H1 (cell line): ENCODE data around the gene CAD. TPM values are rescaled to one million over a fixed set of nuclear protein-coding genes. Genes with fewer than 3 reads are reported as not detected.

Source experiments
- ASH2L ChIP-seq: fragments of 200-600, 300-600 bp; sonication (generic); IDR thresholded peaks from one replicate; pipeline ENCODE4 v1.7.1; 2017; ENCODE audit warnings: low read length
- BCL11A ChIP-seq, 2 experiments: IDR thresholded peaks; one replicate each; pipeline ENCODE4 v1.6.1; 2011; ENCODE audit warnings: low read depth in 2 of 2, low read length in 2 of 2, mild to moderate bottlenecking in 2 of 2
- BRCA1 ChIP-seq: IDR thresholded peaks from 2 replicates; pipeline ENCODE4 v1.6.1; 2012; ENCODE audit warnings: low read depth, low read length, improper control_type of control experiment
- CBX5 ChIP-seq: fragments of 300-800, 300-1000 bp; sonication (generic); IDR thresholded peaks from 2 replicates; pipeline ENCODE4 v1.7.1; 2016; ENCODE audit warnings: antibody characterized with exemption, low read length, low read depth
- CBX8 ChIP-seq: fragments of 300-800, 300-1000 bp; sonication (generic); IDR thresholded peaks from 2 replicates; pipeline ENCODE4 v1.7.1; 2016; ENCODE audit warnings: low read depth, low read length, borderline replicate concordance
- CHD1 ChIP-seq: IDR thresholded peaks from 2 replicates; pipeline ENCODE4 v1.6.1; 2012; ENCODE audit warnings: low read depth, low read length, improper control_type of control experiment
- CTCF ChIP-seq, 3 experiments: IDR thresholded peaks; 1 replicate in 2 of 3; 2 replicates in 1 of 3; pipeline versions ENCODE4 v1.5.1 to v1.6.1; 2011; ENCODE audit warnings: low read length in 3 of 3, mild to moderate bottlenecking in 3 of 3, inconsistent platforms in 2 of 3, low read depth in 1 of 3, moderate library complexity in 1 of 3; ENCODE audit not compliant: insufficient read depth in 1 of 3; ENCODE audit errors: control extremely low read depth in 1 of 3
- EGR1 ChIP-seq: IDR thresholded peaks from 2 replicates; pipeline ENCODE4 v1.6.1; 2011; ENCODE audit warnings: low read depth, low read length, borderline replicate concordance
- EZH2 ChIP-seq: fragments of 200-600 bp; sonication (generic); IDR thresholded peaks from 2 replicates; pipeline ENCODE4 v1.7.1; 2012; ENCODE audit warnings: low read depth, mild to moderate bottlenecking, moderate library complexity, low read length, inconsistent platforms; ENCODE audit not compliant: severe bottlenecking
- FOSL1 ChIP-seq: IDR thresholded peaks from 2 replicates; pipeline ENCODE4 v1.6.1; 2011; ENCODE audit warnings: mild to moderate bottlenecking, low read depth, low read length, moderate library complexity; ENCODE audit not compliant: insufficient read depth
- GTF2F1 ChIP-seq: IDR thresholded peaks from 2 replicates; pipeline ENCODE4 v1.6.1; 2012; ENCODE audit warnings: low read depth, low read length, improper control_type of control experiment, borderline replicate concordance
- JUN ChIP-seq: IDR thresholded peaks from 2 replicates; pipeline ENCODE4 v1.6.1; 2011; ENCODE audit warnings: low read depth, mild to moderate bottlenecking, improper control_type of control experiment, low read length
- KDM5A ChIP-seq: fragments of 200-600 bp; IDR thresholded peaks from 2 replicates; pipeline ENCODE4 v1.7.1; 2012; ENCODE audit warnings: mild to moderate bottlenecking, low read length, inconsistent platforms, mixed read lengths
- MAFK ChIP-seq: IDR thresholded peaks from 2 replicates; pipeline ENCODE4 v1.6.1; 2012; ENCODE audit warnings: low read depth, mild to moderate bottlenecking, improper control_type of control experiment, low read length
- SIRT6 ChIP-seq: IDR thresholded peaks from one replicate; pipeline ENCODE4 v1.7.1; 2012; ENCODE audit warnings: low read length, inconsistent platforms
- SP2 ChIP-seq: IDR thresholded peaks from 2 replicates; pipeline ENCODE4 v1.6.1; 2012; ENCODE audit warnings: mild to moderate bottlenecking, low read length, inconsistent platforms
- SP4 ChIP-seq: IDR thresholded peaks from 2 replicates; pipeline ENCODE4 v1.6.1; 2012; ENCODE audit warnings: low read length, inconsistent platforms
- SRF ChIP-seq: IDR thresholded peaks from 2 replicates; pipeline ENCODE4 v1.6.1; 2011; ENCODE audit warnings: mild to moderate bottlenecking, low read depth, low read length, moderate library complexity
- TAF7 ChIP-seq: optimal IDR thresholded peaks from 2 replicates; pipeline ENCODE3; 2011; ENCODE audit warnings: low read depth, mild to moderate bottlenecking, inconsistent platforms, low read length, moderate library complexity, borderline replicate concordance
- TBP ChIP-seq: IDR thresholded peaks from 2 replicates; pipeline ENCODE4 v1.6.1; 2011; ENCODE audit warnings: low read depth, low read length, improper control_type of control experiment
- USF2 ChIP-seq: IDR thresholded peaks from 2 replicates; pipeline ENCODE4 v1.6.1; 2011; ENCODE audit warnings: low read length, improper control_type of control experiment
- ZNF274 ChIP-seq: IDR thresholded peaks from 2 replicates; pipeline ENCODE4 v1.7.0; 2012; ENCODE audit warnings: low read length, borderline replicate concordance; ENCODE audit errors: extremely low read depth
- polyA plus RNA-seq, 7 experiments: library from polyadenylated mRNA; depleted of rRNA in 3 of 7; stranded (reverse) in 5 of 7; unstranded in 2 of 7; fragments of >200 nt in 5 of 7; fragments of 200-250 nt in 2 of 7; gene quantifications; 1 replicate in 5 of 7; 2 replicates in 1 of 7; 4 replicates in 1 of 7; pipeline versions ENCODE4 v1.2.1 to v1.2.3, GENCODE V29; 2011 to 2013; ENCODE audit warnings: missing spikeins in 2 of 7, mixed read lengths in 2 of 7
- total RNA-seq: library from RNA; stranded (reverse); fragmentation: NEBNext Ultra II Directional; extraction: Animal tissue kit (Norgen Biotek cat#: 25700); gene quantifications from 2 replicates; pipeline ENCODE4 v1.2.1, GENCODE V29; 2021

The CAD gene
- total and polyA plus RNA-seq, 2 of the 8 experiments (the other 6 are each of a cell fraction or from before 2014, with no cell fraction given), result 130 to 146 TPM

DNA sequence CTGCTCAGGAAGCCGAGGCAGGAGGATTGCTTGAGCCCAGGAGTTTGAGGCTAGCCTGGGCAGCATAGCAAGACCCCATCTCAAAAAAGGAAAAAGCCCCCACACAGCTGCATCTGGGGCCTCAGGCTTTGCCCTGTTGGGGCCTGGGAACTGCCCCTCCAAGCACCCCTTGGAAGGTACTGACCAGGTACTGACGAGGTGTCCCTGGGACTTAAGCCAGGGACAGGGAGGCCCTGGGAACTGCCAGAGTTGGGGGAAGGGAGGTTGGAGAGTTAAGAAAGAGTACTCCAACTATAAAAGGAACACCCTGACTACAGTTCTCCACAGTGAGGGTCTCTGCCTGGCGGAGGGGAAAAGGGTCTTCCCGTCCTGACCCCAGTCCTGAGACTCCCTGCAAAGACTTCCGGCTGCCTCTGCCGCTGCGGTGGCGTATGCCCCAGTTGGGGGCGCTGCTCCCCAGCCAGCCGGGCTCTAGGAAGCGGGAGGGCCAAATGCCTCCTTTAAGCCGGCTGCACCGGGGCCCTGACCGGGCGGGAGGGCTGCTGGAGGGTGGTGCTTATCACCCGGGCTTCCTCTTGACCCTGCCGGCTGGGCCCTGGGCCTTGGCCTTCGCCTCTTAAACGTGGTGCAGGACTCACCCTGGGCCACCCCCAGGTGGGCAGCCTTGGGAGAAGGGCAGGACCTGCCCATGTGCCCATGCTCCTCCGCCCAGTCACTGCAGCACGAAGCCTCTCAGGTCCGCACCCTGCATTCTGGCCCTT is 32.9 kb downstream of the CAD start (continued):
- TF ChIP-seq CHD1 (no peak), USF2 (no peak), SP4 (no peak), GTF2F1 (no peak), JUN (no peak), TAF7 (no peak), CBX5 (no peak), MAFK (no peak), ASH2L (peak; percentile 63), FOSL1 (no peak), EZH2 (peak; percentile 13), KDM5A (no peak), EGR1 (no peak), ZNF274 (no peak), SRF (0 out of 2 replicates have a peak, but pooled peaks have one; percentile 25), CTCF (IDR thresholded peaks at IDR 0.05; ENCODE audit: control extremely low read depth in 1 of 3, insufficient read depth in 1 of 3, low read depth in 1 of 3, low read length in 3 of 3) (peak; percentile 86 to 98 (median 93)), BRCA1 (no peak), TBP (peak; percentile 42; the same call in 1 of the 2 replicates), BCL11A (IDR thresholded peaks at IDR 0.05; ENCODE audit: low read depth in 2 of 2, low read length in 2 of 2) (no peak), SP2 (no peak), SIRT6 (no peak), CBX8 (no peak)
